Ishikawa (cell line): ENCODE measurements around the gene ITGA8.

Source experiments
- EP300 ChIP-seq: IDR thresholded peaks from 2 replicates; pipeline ENCODE4 v1.6.1; 2012; ENCODE audit warnings: borderline replicate concordance
- FOXM1 ChIP-seq: IDR thresholded peaks from 2 replicates; pipeline ENCODE4 v1.6.1; 2012; ENCODE audit warnings: low read depth, borderline replicate concordance
- NFIC ChIP-seq: IDR thresholded peaks from 2 replicates; pipeline ENCODE4 v1.6.1; 2012
- RAD21 ChIP-seq: IDR thresholded peaks from 2 replicates; pipeline ENCODE4 v1.6.1; 2012; ENCODE audit warnings: low read depth
- TEAD4 ChIP-seq: IDR thresholded peaks from 2 replicates; pipeline ENCODE4 v1.6.1; 2012

GRCh38 chr10:15723803-15724202 is 4.1 kb upstream of the ITGA8 start:
- no peak for TF ChIP-seq TEAD4
- TF ChIP-seq RAD21 = no peak
- no peak for TF ChIP-seq EP300
- no peak for TF ChIP-seq FOXM1
- no peak for TF ChIP-seq NFIC
